Spleen (tissue), 11 donors: ENCODE results near the gene SPANXN2. TPM values are rescaled to one million over a fixed set of nuclear protein-coding genes. Genes with fewer than 3 reads are reported as not detected.

ENCODE experiments used
- DNase-seq: peaks from one replicate; pipeline ENCODE4 v3.0.0-alpha.2; 2020
- H3K27ac ChIP-seq, 8 donors: fragments of 200-600 bp; sonication (generic) in 7 of 8; 1 replicate in 4 of 8; 2 replicates in 4 of 8; pipeline versions ENCODE4 v1.5.0 to v1.8.0; 2016 to 2021; ENCODE audit warnings: inconsistent platforms in 4 of 8, mild to moderate bottlenecking in 4 of 8, moderate library complexity in 1 of 8
- H3K27me3 ChIP-seq, 7 donors: fragments of 200-600 bp; sonication (generic) in 6 of 7; replicated peaks in 1 of 7; 1 replicate in 4 of 7; 2 replicates in 3 of 7; pipeline versions ENCODE4 v1.5.0 to v1.8.0; 2016 to 2021; ENCODE audit warnings: inconsistent platforms in 3 of 7, mild to moderate bottlenecking in 1 of 7
- H3K36me3 ChIP-seq, 6 donors: fragments of 200-600 bp; sonication (generic) in 5 of 6; 1 replicate in 4 of 6; 2 replicates in 2 of 6; pipeline versions ENCODE4 v1.5.0 to v1.8.0; 2016 to 2021; ENCODE audit warnings: inconsistent platforms in 2 of 6
- H3K4me1 ChIP-seq, 6 donors: fragments of 200-600 bp; sonication (generic) in 5 of 6; 1 replicate in 3 of 6; 2 replicates in 3 of 6; pipeline versions ENCODE4 v1.5.0 to v1.8.0; 2016 to 2021; ENCODE audit warnings: inconsistent platforms in 3 of 6
- H3K4me3 ChIP-seq, 8 donors: fragments of 200-600 bp; sonication (generic) in 7 of 8; 1 replicate in 4 of 8; 2 replicates in 4 of 8; pipeline versions ENCODE4 v1.5.0 to v1.8.0; 2016 to 2021; ENCODE audit warnings: inconsistent platforms in 4 of 8, mild to moderate bottlenecking in 4 of 8, moderate library complexity in 2 of 8
- H3K9me3 ChIP-seq, 8 donors: fragments of 200-600 bp; sonication (generic) in 7 of 8; 1 replicate in 4 of 8; 2 replicates in 4 of 8; pipeline versions ENCODE4 v1.5.0 to v1.8.0; 2016 to 2021; ENCODE audit warnings: inconsistent platforms in 4 of 8
- POLR2A ChIP-seq, 3 donors: fragments of 450-650 bp; IDR thresholded peaks; one replicate each; pipeline ENCODE4 v1.5.1; 2017; ENCODE audit warnings: antibody characterized with exemption in 3 of 3, mild to moderate bottlenecking in 1 of 3
- POLR2AphosphoS5 ChIP-seq, 3 donors: sonication (generic); formaldehyde crosslinking; IDR thresholded peaks; one replicate each; pipeline ENCODE4 v1.5.1; 2017; ENCODE audit warnings: antibody characterized with exemption in 3 of 3
- WGBS, 5 donors: extraction: QIAGEN DNeasy Blood & Tissue Kit in 3 of 5; methylation state at CpG; one replicate each; pipeline versions ENCODE4 v1.1.5 to v1.1.7; 2013 to 2018; 5-methylcytosine and 5-hydroxymethylcytosine counted together
- intact Hi-C: fragments of 100-400 bp; cut with DNase I; formaldehyde crosslinking; loops from one replicate; pipeline ENCODE4 v1.15.0; 2023; ENCODE audit warnings: low total_unique reads
- polyA plus RNA-seq, 3 donors: library from polyadenylated mRNA; stranded (reverse); fragments of 200-250 nt; gene quantifications; one replicate each; pipeline ENCODE4 v1.2.1, GENCODE V29; 2013
- total RNA-seq, 7 donors: library from RNA; depleted of rRNA in 3 of 7; stranded (reverse); fragments of >200 nt in 3 of 7; fragmentation: NEBNext Ultra II Directional in 4 of 7; extraction: Animal tissue kit (Norgen Biotek cat#: 25700) in 4 of 7; gene quantifications; one replicate each; pipeline versions ENCODE4 v1.1.0 to v1.2.1, GENCODE V29; 2016 to 2021
- TF ChIP-seq, protein P1 (sequence below), 11 experiments: fragments of 200-600 bp in 7 of 11; fragments of 450-650 bp in 4 of 11; sonication (generic) in 4 of 11; IDR thresholded peaks in 8 of 11; conservative IDR thresholded peaks in 3 of 11; 1 replicate in 7 of 11; 2 replicates in 4 of 11; pipeline versions ENCODE4 v1.4.0 to v1.8.0; 2016 to 2021; ENCODE audit warnings: antibody characterized with exemption in 11 of 11, inconsistent platforms in 4 of 11, mild to moderate bottlenecking in 1 of 11
- donor health status: healthy with polysubstance abuse.
- donor health status: DM: no; HTN: no; CAD: no; lungs with moderate emphysema.
- donor health status: DM: no; HTN: no; CAD: no.
- donor health status: Bipolar disorder and iron deficiency.
- donor health status: healthy.
- donor health status: DM: no; HTN: no; CAD: no.
- donor health status: DM: yes; HTN: yes; CAD: no.

The SPANXN2 gene
- total and polyA plus RNA-seq, 10 donors: not detected

DNA sequence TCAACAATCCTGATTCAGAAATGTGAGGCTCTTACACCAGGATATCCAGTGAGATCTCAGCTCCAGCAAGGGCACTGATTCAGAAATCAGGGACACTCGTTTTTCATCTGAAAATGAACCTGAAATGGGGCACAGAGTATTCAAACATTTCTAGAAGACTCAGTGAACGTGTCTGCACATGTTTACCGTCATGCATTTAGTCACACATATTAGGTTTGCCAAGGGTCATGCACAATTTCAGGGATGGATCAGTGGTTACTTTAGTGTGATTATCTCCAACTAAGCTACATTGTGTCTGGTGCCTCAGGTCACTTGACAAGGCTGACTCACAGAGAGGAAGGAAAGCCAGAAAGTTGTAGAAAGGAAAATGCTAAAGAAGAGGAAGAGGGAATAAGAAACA, 33.6 kb upstream of the SPANXN2 start:
- TF ChIP-seq POLR2AphosphoS5 (IDR thresholded peaks at IDR 0.05) (no peak), POLR2A (IDR thresholded peaks at IDR 0.05) (no peak)
- TF ChIP-seq, protein P1, sequence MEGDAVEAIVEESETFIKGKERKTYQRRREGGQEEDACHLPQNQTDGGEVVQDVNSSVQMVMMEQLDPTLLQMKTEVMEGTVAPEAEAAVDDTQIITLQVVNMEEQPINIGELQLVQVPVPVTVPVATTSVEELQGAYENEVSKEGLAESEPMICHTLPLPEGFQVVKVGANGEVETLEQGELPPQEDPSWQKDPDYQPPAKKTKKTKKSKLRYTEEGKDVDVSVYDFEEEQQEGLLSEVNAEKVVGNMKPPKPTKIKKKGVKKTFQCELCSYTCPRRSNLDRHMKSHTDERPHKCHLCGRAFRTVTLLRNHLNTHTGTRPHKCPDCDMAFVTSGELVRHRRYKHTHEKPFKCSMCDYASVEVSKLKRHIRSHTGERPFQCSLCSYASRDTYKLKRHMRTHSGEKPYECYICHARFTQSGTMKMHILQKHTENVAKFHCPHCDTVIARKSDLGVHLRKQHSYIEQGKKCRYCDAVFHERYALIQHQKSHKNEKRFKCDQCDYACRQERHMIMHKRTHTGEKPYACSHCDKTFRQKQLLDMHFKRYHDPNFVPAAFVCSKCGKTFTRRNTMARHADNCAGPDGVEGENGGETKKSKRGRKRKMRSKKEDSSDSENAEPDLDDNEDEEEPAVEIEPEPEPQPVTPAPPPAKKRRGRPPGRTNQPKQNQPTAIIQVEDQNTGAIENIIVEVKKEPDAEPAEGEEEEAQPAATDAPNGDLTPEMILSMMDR (IDR thresholded peaks at IDR 0.05 in 8 of 11, conservative IDR thresholded peaks at IDR 0.05 in 3 of 11): no peak
- intact Hi-C loops: no loop called here
- WGBS, 5 donors: 43 to 67% (median 55%) methylated on average over 3 of the region's 3 CpGs

DNA sequence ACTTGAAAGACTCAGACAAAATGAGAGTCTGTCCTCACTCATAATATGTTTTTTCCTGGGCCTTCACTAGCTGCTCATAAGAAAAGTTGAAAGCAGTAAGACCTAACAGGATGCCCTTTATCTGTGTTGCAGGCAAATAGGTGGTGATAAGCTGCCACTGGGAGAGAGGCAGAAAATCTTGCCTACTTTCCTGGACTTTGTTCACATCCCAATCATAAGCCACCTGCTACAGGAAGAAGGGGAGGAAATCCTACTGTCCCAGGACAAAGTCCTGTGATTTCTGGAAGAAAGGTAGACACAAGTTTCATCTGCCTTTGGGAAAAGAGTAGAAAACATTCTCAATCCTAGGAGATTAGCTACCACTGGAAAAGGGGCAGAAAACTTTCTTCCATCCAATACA, 13.3 kb upstream of the SPANXN2 start:
- TF ChIP-seq POLR2AphosphoS5 (IDR thresholded peaks at IDR 0.05) (no peak), POLR2A (IDR thresholded peaks at IDR 0.05) (no peak)
- TF ChIP-seq, protein P1 (IDR thresholded peaks at IDR 0.05 in 8 of 11, conservative IDR thresholded peaks at IDR 0.05 in 3 of 11): no peak
- Histone ChIP-seq H3K4me3 (no peak overlapping the region), H3K4me1 (no peaks in the 10 kb centered on the region), H3K9me3 (no peaks in the 10 kb centered on the region), H3K27me3 (no peaks in the 10 kb centered on the region), H3K36me3 (no peaks in the 10 kb centered on the region), H3K27ac (no peak overlapping the region)
- intact Hi-C loops: no loop called here
- DNase-seq: no peak

More for the DNA sequence above, 33.6 kb upstream of the SPANXN2 start:
- no peaks in the 10 kb centered on the region for H3K27me3 ChIP-seq
- H3K9me3 ChIP-seq: peaks cover 0 to 5% (median 0%) of the 10 kb centered on the region in 8 donors
- no peak overlapping the region for H3K27ac ChIP-seq
- H3K36me3 ChIP-seq: no peaks in the 10 kb centered on the region
- DNase-seq: no peak
- no peak overlapping the region for H3K4me3 ChIP-seq
- no peaks in the 10 kb centered on the region for H3K4me1 ChIP-seq

DNA sequence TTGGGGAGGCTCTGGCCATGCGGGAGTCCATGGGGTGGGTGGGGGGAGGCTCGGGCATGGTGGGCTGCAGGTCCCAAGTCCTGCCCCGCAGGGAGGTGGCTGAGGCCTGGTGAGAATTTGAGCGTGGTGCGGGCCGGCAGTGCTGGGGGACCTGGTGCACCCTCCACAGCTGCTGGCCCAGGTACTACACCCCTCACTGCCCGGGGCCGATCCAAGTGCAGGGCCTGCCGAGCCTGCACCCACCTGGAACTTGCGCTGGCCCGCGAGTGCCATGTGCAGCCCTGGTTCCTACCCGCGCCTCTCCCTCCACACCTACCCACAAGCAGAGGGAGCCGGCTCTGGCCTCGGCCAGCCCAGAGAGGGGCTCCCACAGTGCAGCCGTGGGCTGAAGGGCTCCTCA, 5.7 kb upstream of the SPANXN2 start:
- 82 to 97% (median 94%) methylated on average over 7 to 17 of the region's 17 CpGs for WGBS, 5 donors
- TF ChIP-seq, protein P1 (IDR thresholded peaks at IDR 0.05 in 8 of 11, conservative IDR thresholded peaks at IDR 0.05 in 3 of 11): no peak
- no peak for TF ChIP-seq POLR2A (IDR thresholded peaks at IDR 0.05)
- TF ChIP-seq POLR2AphosphoS5 (IDR thresholded peaks at IDR 0.05): no peak
- no peaks in the 10 kb centered on the region for H3K36me3 ChIP-seq
- no peaks in the 10 kb centered on the region for H3K4me1 ChIP-seq
- no peak overlapping the region for H3K4me3 ChIP-seq
- no peak overlapping the region for H3K27ac ChIP-seq
- no peaks in the 10 kb centered on the region for H3K27me3 ChIP-seq
- peaks cover 0 to 12% (median 0%) of the 10 kb centered on the region in 8 donors for H3K9me3 ChIP-seq
- intact Hi-C loops: no loop called here
- DNase-seq: no peak

DNA sequence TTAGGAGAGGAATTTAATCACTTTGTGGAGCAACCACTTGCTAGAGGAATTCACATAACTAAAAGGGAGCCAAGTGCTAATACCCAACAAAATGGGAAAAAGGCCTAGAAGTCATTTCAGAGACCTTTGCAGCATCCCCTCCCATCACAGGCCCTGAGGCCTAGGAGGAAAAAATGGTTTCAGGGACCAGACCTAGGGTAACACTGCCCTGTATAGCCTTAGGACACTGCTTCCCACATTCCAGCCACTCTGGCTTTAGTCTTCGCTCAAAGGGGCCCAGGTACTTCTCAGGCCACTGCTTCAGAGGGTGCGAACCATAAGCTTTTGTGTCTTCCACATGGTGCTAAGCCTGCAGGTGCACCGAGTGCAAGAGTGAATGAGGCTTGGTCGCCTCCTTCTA, 19.1 kb downstream of the SPANXN2 start:
- no peaks in the 10 kb centered on the region for H3K36me3 ChIP-seq
- no peak for DNase-seq
- H3K27me3 ChIP-seq: no peaks in the 10 kb centered on the region
- no peak overlapping the region for H3K4me3 ChIP-seq
- H3K27ac ChIP-seq: no peak overlapping the region
- 57 to 94% (median 62%) methylated on average over 4 of the region's 4 CpGs for WGBS, 5 donors
- H3K9me3 ChIP-seq: peaks cover 0 to 22% (median 11%) of the 10 kb centered on the region in 8 donors
- TF ChIP-seq POLR2A (IDR thresholded peaks at IDR 0.05) (no peak), POLR2AphosphoS5 (IDR thresholded peaks at IDR 0.05) (no peak)
- TF ChIP-seq, protein P1 (IDR thresholded peaks at IDR 0.05 in 8 of 11, conservative IDR thresholded peaks at IDR 0.05 in 3 of 11): no peak
- intact Hi-C loops: no loop called here
- H3K4me1 ChIP-seq: no peaks in the 10 kb centered on the region
